Stimulated activated CD4-positive, alpha-beta T cell treated with anti-CD3 and anti-CD28 coated beads, Interleukin-4, amount 100 ng/mL, for 4 hours (primary cell): ENCODE measurements around the gene KLHL29.

Experiments used
- DNase-seq, 2 experiments: peaks; one replicate each; pipeline ENCODE4 v3.0.0-alpha.2; 2020

Gene KLHL29

DNA sequence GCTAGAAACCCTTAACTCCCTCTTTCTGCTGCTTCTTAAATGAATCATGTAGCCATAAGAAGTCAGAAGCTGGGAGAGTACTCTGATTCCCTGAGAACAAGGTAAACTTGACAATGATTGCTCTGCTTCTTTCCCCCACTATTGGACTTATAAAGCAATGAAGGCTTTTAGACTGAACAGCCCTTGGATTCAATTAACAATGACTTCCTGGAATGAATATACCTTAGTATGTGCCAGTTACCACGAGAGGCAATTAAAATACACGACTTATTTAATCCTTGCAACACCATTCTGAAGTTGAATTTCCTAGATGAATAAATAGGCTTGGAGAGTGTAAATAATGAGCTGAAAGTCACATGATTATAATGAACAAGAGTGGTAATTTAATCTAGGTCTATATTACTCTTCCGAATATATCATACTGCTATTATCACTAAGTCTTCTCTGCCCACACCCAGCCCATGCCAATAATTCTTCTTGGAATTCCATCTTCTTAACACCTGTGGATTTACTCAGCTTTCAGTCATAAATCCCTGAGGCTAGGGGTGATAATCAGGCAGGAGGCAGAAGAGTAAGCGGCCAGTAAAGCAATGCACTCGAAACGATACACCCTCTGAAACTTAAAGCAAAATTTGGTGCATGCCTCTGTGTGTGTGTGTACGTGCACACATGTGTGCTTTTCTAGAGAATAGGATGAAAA lies 371.8 kb downstream of the KLHL29 start:
- DNase-seq: no peak

DNA sequence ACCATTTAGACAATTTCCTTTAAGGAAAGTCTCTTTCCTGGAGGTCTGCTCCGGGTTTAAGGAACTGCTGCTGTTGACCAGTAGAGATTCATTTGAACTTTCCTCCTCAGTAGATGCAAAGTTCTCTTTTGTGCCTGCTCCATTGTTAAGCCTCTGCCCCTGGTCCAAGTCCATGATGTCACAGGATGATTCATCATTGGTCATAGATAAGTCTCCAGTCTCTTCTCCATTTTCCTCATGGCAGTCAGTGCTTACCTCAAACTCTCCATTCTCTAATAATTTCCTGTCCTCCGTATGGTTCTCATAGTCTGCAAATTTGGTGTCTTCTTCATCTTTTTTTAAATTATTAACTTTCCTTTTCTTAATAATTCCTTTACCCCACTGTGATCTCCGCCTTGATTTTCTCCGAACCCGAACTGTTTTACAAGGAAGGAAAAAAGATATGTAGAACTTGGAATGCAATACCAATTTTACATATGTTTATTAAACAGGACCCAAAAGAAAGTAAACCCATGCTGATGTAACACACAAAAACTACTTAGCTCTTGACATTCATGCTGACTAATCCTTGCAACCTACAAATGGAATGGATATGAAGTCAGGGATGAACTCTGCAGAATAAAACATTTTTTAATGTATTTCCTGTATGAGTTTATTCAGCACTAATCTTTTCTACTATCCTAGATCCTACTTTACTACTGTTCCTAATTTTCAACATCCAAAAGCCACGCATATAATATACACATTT lies 372.9 kb downstream of the KLHL29 start:
- no peak for DNase-seq
